Fibroblast of the conjunctiva (primary cell): ENCODE results near the gene SLC22A12.
"Not testable (repeated sequence)": the region's sequence is repeated elsewhere in the genome, so short reads cannot be mapped to it uniquely, and the experiment has no call there.

Source experiments
- DNase-seq: peaks from one replicate; pipeline ENCODE4 v3.0.0-alpha.2; 2010; ENCODE audit warnings: low read depth

Gene SLC22A12

DNA sequence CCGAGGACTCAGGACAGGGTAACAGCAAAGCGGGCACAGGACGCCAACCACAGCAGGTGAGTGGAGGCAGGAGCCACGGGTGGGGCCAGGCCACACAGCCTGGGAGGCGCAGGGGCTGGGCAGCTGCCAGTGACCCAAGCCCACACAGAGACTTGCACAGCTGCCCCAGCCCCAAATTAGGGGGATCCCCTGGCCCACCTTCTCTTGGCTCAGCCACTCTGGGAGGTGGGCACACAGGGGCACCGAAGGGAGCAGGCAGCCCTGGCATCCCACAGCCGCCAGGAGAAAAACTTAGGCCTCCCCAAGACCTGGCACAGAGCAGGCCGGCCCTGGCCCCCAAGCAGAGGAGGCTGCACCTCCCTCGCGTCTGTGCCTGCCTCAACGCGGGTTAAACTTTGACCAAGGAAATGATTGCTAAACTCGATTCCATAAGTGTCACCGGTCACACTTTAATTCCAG lies at the start of gene SLC22A12:
Gene SLC22A12 (plus strand): TSS at position 458 of the 459 bp plus-strand sequence. CDS start 337 bp downstream, outside the sequence.
- DNase-seq, result no peak

DNA sequence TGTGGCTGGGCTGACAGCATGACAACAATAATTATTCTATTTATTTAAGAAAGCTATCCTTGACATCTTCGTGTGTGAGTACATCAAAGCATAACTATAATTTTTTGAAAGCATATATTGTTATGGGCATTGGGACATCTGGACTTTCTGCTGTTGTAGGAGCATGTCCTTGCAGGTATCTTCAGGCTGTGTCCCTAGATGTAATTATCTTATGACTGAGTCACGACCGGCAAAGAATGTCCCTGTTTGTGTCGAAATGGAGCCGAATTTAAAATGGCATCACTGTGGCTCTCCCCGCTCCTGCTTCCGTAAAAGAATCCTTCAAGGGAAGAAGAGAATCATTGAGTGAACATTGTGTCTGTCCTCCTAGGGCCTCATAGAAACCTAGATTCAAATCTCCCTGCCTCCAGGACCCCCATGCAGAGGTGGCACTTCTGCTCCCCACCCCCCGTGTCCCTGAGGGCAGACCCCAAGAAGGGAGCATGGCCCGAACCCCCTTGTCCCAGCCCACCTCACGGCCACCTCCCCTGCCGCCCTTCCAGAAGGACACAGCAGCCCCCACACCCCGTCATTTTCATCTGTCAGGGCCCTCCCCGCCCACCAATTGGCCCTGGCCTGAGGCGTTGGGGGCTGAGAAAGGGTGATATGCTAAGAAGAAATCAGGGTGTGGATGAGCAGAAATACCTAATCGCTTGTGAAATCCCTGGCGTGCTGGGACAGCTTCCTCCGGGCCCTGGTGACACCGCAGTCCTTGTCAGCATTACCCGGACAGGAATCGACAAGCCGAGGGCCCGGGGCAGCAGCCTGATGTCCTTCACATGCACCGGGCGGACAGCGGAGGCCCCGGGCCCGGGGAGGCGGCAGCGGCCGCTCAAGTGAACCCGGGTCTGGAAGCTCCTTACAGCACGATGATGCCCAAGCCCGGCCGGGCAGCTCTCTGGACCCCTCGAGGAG lies 48.6 kb upstream of the SLC22A12 start:
- no peak for DNase-seq

DNA sequence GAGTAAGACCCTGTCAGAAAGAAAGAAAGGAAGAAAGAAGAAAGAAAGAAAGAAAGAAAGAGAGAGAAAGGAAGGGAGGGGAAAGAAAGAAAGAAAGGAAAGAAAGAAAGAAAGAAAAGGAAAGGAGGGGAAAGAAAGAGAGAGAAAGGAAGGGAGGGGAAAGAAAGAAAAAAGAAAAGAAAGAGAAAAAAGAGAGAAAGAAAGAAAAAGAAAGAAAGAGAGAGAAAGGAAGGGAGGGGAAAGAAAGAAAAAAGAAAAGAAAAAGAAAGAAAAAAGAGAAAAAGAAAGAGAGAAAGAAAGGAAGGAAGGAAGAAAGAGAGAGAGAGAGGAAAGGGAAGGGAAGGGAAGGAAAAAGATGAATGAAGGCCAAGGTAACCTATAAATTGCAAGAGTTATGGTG lies 47.2 kb upstream of the SLC22A12 start:
- no peak for DNase-seq

DNA sequence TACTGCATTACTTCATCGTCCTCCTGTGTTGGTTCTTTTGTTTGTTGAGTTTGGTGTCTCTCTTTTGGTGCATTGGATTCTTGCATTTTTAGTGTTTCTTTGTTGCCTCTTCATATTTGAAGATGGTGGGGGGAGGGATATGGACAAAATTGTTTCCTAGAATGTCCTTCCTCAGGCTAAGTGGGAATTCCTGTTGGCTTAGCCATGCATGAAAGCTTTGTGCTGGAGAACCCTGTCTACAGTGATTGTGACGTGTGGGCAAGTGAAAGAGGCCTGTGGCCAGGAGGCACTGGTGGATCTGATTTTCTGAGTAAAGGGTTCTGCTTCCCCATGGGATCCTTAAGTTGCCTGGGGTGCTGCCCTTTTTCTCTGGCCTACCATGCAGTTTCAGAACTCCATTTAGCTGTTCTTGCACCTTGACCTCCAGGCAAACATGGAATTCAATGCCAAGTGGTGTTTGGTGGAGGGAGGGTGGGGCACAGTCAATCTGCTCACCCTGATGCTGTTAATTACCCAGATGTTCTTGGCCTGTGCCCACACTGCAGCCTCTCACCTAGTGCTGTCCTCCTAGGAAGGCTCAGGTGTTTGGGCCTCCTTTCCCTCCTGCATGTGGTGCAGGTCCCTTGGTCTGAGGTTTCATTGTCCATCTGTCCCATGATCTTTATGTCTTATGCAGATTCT lies 46.3 kb upstream of the SLC22A12 start:
- no peak for DNase-seq

DNA sequence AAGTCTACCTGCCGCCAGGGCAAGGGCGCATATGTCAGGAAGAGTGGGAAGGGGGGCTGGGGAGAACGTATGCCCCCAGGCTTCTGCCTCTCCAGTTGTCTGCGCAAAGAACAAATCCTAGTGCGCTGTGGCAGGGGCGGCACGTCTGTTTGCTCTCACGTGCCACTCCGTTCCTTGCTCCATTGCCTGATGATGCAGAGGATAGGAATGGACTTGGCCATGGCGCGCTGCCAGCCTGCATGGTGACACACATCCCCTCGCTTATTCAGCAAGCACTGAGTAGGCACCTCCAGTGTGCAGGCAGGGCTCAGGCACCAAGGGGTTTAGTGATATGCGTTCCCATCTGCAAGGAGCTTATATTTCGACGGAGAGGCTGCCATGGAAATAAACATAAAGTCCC lies 45.4 kb upstream of the SLC22A12 start:
- peak; percentile 36 for DNase-seq

DNA sequence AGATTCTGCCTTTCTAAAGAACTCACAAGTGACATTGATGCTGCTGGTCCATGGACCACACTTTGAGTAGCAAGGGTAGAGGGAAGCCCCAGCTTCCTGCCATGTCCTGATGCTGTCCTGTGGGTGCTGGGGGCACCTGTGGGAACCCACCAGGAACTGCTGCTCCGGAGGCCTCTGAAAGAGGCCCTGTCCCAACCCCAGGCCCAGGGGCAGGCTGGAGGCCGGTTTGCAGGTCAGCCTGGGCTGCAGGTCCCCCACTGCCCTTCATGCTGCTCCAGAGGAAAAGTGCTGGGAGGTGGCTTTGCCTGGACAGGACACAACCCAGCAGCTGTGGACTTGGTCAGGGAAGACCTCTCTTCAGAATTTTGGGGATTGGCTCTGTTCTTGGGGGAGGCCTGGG lies 44.8 kb upstream of the SLC22A12 start:
- no peak for DNase-seq

DNA sequence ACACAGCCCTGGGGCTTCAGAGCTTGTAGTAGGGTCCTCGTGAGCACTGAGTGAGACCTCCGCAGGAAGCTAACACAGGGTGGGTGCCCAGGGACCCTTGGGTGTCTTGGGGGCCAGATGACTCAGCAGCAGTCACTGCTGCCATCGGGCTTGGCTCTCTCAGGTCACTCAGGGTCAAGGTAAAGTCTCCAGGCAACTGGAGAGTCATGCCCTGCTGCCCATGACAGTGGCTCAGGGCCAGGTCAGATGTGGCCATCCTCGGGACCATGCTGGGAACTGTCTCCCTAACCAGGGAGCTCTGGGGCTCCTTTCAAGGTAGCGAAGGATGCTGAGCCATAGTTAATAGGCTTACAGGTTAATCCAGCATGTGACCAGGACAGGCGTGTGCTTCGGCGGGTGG lies 44.4 kb upstream of the SLC22A12 start:
- no peak for DNase-seq

DNA sequence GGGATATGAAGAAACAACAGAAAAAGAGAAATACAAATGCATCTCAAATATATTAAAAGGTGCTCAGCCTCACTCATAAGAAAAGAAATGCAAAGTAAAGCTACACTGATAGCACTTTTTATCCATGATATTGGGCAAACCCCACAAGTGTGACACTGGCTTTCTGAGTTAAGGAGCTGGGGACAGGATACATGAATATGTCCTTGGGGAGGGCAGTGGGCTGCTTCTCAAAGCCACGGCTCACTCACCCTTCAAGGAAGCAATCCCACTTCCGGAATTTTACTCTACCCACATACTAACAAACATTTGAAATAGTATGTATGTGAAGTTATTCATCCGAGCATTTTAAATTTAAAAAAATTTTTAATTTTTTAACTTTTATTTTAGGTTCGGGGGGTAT lies 41.1 kb upstream of the SLC22A12 start:
- no peak for DNase-seq

DNA sequence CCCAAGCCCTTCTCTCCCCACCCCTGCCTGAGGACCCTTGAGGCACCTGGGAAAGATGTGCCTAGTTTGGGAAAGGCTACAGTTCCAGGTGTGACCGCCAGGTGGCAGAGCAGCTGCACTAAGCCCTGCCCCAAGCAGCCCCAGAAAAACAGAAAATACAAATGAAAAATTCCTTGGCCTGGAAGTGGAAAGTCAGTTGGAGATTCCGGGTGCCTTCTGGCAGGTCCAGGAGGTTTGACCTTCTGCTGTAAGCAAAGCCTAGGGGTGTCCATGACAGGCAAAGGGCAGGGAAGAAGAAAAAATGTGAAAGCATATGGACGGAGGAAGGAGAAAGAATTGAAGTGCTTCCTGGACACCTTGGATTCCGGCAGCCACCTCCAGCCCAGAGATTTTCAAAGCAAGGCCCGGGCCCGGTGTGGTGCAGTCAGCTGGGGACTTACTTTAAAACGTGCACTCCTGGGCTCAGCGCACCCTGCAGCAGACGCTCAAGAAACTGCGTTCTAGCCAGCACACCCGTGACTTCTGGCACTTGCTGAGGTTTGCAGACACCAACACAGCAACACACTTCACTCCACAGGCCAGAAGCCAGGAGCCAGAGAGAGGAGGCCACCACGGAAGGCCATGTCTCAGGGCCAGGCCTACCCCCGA lies 37.3 kb upstream of the SLC22A12 start:
- DNase-seq, result peak; percentile 31

DNA sequence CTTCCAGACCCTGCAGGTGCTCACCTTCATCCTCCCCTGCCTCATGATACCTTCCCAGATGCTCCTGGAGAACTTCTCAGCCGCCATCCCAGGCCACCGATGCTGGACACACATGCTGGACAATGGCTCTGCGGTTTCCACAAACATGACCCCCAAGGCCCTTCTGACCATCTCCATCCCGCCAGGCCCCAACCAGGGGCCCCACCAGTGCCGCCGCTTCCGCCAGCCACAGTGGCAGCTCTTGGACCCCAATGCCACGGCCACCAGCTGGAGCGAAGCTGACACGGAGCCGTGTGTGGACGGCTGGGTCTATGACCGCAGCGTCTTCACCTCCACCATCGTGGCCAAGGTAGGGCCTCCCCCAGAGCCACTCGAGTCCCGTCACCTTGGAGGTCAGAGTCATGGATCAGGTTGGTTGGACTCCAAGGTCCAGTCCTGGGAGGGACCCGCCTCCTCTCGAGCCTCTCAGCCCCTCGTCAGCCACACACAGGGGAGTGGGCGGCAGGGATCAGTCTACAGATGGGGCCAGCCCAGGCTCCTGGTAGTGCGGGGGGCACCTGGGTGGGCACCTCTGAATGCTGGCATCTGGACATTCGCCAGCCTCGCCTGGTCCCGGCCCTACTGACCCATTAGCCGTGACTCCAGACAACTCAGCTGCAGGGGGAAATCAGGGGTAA lies 34.8 kb upstream of the SLC22A12 start:
- DNase-seq, result no peak

DNA sequence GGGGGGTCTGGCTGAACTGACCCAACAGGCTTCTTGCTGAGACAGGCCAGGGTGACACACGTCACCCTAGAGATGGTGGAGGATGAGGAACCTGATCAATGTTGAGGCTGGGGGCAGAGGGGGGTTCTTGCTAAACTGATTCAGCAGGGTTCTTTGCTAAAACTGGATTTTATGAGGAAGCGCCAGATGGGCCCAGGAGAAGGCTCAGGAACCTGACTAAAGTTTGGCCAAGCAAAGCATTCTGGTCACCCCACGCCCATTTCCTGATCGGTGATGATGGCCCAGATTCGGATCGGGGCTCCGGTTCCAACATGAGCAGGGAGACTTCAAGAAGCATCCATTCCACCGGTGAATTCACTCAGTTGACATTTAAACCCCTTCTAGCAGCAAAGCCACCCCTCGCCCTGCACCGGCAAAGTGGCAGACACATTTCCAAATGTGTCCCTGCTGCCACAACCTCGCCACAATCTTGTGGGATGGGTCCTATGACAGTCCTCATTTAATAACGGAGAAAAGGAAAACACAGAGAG lies 34.2 kb upstream of the SLC22A12 start:
- DNase-seq, result no peak

DNA sequence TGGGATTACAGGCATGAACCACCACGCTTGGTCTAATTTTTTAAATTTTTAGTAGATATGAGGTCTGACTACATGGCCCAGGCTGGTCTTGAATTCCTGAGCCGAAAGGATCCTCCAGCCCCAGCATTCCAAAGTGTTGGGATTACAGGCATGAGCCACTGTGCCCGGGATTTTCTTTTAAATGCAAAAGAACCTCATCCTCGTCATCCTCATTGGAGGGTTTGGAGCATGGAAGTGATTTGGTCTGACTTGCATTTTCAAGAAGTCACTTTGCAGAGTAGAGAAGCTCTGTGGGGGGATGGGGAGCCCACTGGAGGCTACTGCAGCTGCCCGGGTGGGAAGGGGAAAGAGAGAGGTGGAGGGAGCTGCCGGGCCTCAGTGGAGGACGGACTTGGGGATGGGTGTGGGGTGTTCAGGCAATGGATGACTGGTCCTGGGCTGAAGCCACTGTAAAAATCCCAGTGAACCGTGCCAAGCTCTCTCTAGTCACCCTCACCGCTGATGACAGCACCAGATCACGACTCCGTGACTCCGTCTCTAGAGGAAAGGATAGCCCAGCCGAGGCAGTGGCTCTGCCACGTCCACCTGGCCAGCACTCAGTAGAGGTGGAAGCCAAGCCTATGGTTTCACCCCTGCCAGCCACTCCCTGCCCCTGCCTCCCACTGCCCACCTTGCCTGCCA lies 32.8 kb upstream of the SLC22A12 start:
- DNase-seq, result no peak

DNA sequence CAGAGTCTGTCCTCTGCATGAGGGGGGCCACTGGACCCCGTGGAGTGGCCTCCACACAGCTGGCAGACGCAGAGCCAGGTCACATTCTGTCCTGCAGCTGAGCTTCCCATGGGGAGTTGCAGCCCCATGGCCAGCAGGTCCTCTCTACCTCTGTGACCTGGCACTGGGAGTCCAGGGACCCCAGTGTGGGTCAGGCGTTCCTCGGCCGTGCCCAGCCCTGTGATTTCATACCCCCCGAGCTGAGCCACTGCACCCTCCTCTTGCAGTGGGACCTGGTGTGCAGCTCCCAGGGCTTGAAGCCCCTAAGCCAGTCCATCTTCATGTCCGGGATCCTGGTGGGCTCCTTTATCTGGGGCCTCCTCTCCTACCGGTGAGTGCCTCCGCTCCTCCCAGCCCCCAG lies 32.2 kb upstream of the SLC22A12 start:
- DNase-seq, result no peak

DNA sequence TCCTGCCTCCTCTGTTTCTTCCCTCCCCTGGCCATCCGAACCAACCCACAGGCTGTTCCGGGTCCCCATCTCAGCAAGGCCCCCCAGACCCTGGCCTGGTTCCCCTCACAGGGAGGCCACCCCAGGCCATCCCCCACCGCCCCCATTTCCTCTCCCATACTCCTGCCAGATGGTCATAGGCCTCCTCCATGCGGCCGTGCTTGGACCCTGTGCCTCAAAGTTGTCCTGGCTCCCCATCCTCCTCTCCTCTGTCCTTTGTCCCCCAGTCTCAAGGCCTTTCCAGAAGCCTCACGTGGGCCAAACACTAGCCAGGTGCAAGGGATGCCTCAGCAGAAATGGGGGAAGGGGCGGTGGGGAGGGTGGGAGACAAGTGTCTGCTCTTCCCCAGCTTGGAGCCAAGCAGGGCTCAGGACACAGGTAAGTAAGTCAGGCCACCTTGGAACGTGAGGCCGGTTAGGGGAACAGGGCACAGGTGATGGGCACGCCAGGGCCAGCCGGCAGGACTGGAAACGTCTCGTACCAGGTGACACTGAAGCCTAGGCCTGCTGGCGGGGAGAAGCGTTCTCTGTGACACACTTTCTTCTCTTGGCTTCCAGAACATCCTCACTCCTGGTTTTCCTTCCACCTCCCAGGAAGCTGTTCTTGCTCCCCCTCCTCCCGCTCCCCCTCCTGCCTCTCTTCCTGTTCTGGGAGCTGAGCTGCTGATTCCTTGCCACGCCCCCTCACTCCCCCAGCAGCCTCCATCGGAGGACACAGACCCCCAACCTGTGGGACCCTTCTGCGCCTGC lies 31.5 kb upstream of the SLC22A12 start:
- no peak for DNase-seq

DNA sequence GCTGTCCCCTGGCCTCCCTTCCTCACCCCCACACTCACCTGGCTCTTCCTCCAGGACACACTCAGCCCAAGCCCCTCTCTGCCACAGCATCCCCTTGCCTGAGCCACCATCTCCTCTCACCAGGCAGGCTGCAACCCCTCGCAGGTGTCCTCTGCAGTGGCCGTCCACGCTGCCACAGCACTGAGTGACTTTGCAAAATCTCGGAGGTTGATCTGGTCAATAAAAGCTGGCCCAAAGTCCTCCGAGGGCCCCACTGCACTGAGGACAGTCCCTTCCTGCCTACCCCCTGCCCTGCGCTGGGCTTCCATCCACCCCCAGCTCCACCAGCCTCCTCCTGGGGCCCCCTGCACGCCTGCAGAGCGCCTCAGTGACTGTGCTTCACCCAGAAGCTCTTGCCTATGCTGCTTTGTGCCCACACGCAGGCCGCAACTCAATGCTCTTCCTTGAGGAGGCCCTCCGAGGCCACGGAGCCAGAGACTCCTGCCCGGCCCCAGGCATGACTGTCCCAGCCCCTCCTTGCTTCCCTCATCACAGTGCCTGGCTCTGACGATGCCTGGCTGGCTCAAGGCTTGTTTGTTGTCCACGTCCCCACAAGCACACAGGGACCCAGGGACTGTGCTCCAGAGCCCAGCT lies 30.8 kb upstream of the SLC22A12 start:
- no peak for DNase-seq

DNA sequence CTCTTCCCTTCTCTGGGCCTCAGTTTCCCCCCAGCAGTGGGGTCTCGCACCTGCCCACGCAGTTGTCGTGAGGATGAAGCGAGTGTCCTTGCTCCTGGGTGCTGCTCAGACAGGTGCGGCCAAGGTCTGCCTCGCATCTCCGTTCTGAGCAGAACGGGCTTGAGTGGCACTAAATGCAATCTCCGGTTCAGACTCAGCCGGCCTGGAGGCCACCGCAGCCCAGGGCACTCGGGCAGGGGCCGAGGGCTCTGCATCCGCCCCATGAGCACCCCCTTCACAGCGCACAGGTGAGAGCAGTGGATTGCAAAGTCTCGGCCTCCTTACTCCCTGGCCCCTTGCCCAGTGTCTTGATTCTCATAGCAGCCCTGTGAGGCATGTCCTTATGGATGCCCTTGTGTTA lies 30.1 kb upstream of the SLC22A12 start:
- DNase-seq, result no peak

DNA sequence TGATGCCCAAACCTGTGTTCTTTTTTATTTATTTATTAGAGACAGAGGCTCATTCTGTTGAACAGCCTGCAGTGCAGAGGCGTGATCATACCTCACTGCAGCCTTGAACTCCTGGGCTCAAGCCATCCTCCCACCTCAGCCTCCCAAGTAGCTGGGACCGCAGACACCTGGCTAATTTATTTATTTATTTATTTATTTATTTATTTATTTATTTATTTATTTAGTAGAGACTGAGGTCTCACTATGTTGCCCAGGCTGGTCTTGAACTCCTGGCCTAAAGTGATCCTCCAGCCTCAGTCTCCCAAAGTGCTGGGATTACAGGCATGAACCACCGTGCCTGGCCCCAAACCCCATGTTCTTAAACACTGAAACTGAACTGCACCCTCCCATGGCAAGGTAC lies 29.6 kb upstream of the SLC22A12 start:
- not testable (repeated sequence) for DNase-seq

DNA sequence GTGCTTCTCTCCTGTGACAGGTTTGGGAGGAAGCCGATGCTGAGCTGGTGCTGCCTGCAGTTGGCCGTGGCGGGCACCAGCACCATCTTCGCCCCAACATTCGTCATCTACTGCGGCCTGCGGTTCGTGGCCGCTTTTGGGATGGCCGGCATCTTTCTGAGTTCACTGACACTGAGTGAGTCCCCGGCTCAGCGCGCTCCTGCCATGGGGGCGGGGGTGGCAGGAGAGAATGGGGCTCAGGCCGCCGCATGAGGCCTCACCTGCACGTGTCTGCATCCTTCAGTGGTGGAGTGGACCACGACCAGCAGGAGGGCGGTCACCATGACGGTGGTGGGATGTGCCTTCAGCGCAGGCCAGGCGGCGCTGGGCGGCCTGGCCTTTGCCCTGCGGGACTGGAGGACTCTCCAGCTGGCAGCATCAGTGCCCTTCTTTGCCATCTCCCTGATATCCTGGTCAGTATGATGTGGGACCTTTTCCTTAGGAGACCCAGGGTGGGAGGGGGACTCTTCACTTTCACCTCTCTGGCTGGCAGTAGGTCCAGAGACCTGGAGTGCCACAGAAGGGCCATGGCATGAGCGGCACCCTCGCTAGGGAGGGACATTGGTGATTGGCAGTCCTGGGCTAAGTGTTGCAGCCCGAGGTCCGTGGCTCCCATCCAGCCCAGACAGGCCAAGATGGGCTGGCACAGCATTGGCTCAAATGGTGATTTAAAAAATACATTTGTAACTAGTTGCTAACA lies 28.9 kb upstream of the SLC22A12 start:
- DNase-seq, result no peak

DNA sequence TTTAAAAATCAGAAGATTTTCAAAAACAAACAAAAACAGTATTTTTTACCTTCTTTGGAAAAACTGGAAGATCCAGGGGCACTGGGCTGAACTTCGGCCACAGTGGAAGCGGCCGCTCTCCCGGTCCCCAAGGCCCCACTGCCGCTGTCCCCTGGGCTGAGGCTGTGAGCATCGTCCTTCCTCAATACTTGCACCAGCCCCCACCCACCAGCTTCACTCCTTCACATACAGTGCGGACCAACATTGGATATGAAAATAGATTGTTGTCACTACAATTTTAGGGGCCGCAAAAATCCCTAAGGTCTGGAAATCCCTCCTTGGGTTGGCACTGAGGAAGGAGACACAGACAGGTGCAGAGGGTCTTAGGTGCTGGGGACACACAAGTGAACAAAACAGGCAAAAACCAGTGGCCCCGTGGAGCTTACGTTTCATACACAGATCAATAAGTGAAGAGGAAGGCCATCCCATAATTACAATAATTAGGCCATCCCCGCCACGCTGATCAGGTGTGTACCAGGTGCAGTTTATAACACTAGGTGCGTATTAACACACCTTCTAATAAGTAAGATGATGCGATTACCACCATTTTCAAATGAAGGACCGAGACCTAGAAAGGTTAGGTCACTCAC lies 28.2 kb upstream of the SLC22A12 start:
- DNase-seq, result no peak
